Right atrium auricular region (tissue), 2 donors: Measurements from ENCODE around the gene C19orf81. TPM values are rescaled to one million over a fixed set of nuclear protein-coding genes. Genes with fewer than 3 reads are reported as not detected.

Source experiments
- DNase-seq: peaks from one replicate; pipeline ENCODE4 v3.0.0-alpha.2; 2019; ENCODE audit warnings: low spot score
- H3K27ac ChIP-seq, 2 donors: fragments of 200-600 bp; sonication (generic); 1 replicate in 1 of 2; 2 replicates in 1 of 2; pipeline ENCODE4 v1.5.1; 2016 to 2019
- H3K27me3 ChIP-seq, 2 donors: fragments of 200-600 bp; sonication (generic); one replicate each; pipeline versions ENCODE4 v1.5.1 to v1.6.0; 2017 to 2019
- H3K36me3 ChIP-seq: fragments of 200-600 bp; sonication (generic); one replicate; pipeline ENCODE4 v1.5.1; 2016
- H3K4me1 ChIP-seq, 2 donors: fragments of 200-600 bp; sonication (generic); one replicate each; pipeline versions ENCODE4 v1.5.1 to v1.6.0; 2017 to 2019
- H3K4me3 ChIP-seq, 2 donors: fragments of 200-600 bp; sonication (generic); 1 replicate in 1 of 2; 2 replicates in 1 of 2; pipeline ENCODE4 v1.5.1; 2017 to 2019; ENCODE audit warnings: mild to moderate bottlenecking in 1 of 2, moderate library complexity in 1 of 2
- H3K9me3 ChIP-seq, 2 donors: fragments of 200-600 bp; sonication (generic); one replicate each; pipeline ENCODE4 v1.5.1; 2019
- CTCF ChIP-seq, 2 donors: fragments of 200-600 bp; sonication (generic); IDR thresholded peaks; one replicate each; pipeline ENCODE4 v1.5.1; 2019; ENCODE audit warnings: antibody characterized with exemption in 2 of 2
- total RNA-seq, 2 donors: library from RNA; depleted of rRNA; stranded (reverse); fragments of >200 nt; gene quantifications; one replicate each; pipeline ENCODE4 v1.1.0, GENCODE V29; 2016

C19orf81 gene
- total RNA-seq, 2 donors from 2014 or later = 4.6 TPM; not detected in 1

DNA sequence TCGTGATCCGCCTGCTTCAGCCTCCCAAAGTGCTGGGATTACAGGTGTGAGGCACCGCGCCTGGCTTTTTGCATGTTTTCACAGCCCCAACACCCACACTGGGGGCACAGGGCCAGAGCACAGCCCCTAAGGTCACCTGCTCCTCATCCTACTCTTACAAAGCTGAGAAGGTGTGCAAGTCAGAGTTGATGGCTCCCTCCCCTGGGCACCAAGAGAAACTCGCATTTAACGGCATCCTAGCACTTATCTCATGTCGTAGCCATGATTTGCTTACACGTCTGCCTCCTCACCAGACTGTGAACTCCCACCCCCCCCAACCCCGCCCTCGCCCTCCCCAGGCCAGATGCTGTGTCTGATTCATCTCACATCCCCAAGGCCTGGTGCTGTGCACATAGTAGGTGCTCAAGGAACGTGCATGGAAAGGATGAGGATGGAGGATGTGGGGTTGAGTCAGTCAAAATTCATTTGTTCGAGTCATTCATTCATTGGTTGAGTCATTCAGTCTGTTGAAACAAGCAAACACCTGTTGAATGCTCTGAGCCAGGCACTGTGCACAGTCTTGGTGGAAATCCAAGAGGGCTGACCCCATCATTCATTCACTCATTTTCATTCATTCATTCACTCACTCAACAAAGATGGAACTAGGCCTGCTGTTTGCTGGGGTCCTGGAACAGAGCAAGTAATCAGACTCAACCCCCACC is 59.1 kb downstream of the C19orf81 start:
- Histone ChIP-seq H3K27me3 (no peaks in the 10 kb centered on the region), H3K9me3 (no peaks in the 10 kb centered on the region), H3K4me1 (no peaks in the 10 kb centered on the region), H3K4me3 (no peak overlapping the region), H3K27ac (no peak overlapping the region), H3K36me3 (no peaks in the 10 kb centered on the region)
- no peak for DNase-seq
- no peak for TF ChIP-seq CTCF (IDR thresholded peaks at IDR 0.05)

Other genes starting within 250 kb of the C19orf81 start
- gene SPIB, start 230.5 kb upstream of the C19orf81 start, total RNA-seq = not detected
- not detected for gene MYBPC2, start 216.6 kb upstream of the C19orf81 start, total RNA-seq
- gene EMC10, start 172.9 kb upstream of the C19orf81 start, total RNA-seq = 100 to 1,000 TPM in 1 of 2 donors, 10 to 100 TPM in 1; 94.9 to 112 TPM
- gene GARIN5A, start 172.6 kb upstream of the C19orf81 start, total RNA-seq = 1 to 10 TPM; 1.4 to 2.3 TPM
- gene JOSD2, start 138.3 kb upstream of the C19orf81 start, total RNA-seq = 10 to 100 TPM; 26.6 to 38.2 TPM
- gene ASPDH, start 135.5 kb upstream of the C19orf81 start, total RNA-seq = not detected
- gene LRRC4B, start 81.0 kb upstream of the C19orf81 start, total RNA-seq = 1 to 10 TPM; 1.6 to 2.0 TPM
- under 1 TPM; 0.19 to 0.59 TPM for gene SYT3, start 9.6 kb upstream of the C19orf81 start, total RNA-seq
- gene SHANK1, start 70.4 kb downstream of the C19orf81 start, total RNA-seq = 1 to 10 TPM in 1 of 2 donors, under 1 TPM in 1; 0.56 to 1.8 TPM
- gene CLEC11A, start 73.9 kb downstream of the C19orf81 start, total RNA-seq = 10 to 100 TPM; 10.3 to 13.8 TPM
- gene GPR32, start 121.0 kb downstream of the C19orf81 start, total RNA-seq = not detected
- gene ACP4, start 141.0 kb downstream of the C19orf81 start, total RNA-seq = not detected
- gene KLK1, start 174.3 kb downstream of the C19orf81 start, total RNA-seq = under 1 TPM in 1 of 2 donors, not detected in 1; 0.51 TPM
- not detected for gene KLK15, start 184.1 kb downstream of the C19orf81 start, total RNA-seq
- gene KLK3, start 205.5 kb downstream of the C19orf81 start, total RNA-seq = not detected
- gene KLK2, start 224.0 kb downstream of the C19orf81 start, total RNA-seq = not detected